Right cardiac atrium (tissue), 5 donors: Measurements from ENCODE around the gene MPIG6B. TPM values are rescaled to one million over a fixed set of nuclear protein-coding genes. Genes with fewer than 3 reads are reported as not detected.

Source experiments
- ATAC-seq, 2 donors: fragments of 200-7000 bp; cut with Tn5 transposase; one replicate each; pipeline versions ENCODE4 v1.8.0 to v1.9.1; 2020; ENCODE audit warnings: moderate library complexity in 2 of 2, mild to moderate bottlenecking in 1 of 2
- DNase-seq, 3 donors: peaks; one replicate each; pipeline ENCODE4 v3.0.0-alpha.2; 2020
- H3K27ac ChIP-seq: one replicate; pipeline ENCODE4 v1.5.1; 2013; ENCODE audit warnings: mild to moderate bottlenecking, low read length, control low read depth, moderate library complexity
- H3K27me3 ChIP-seq: one replicate; pipeline ENCODE4 v1.6.1; 2013; ENCODE audit not compliant: control insufficient read depth, insufficient read depth
- H3K4me1 ChIP-seq: one replicate; pipeline ENCODE4 v1.6.1; 2013; ENCODE audit warnings: low read length; ENCODE audit not compliant: control insufficient read depth, insufficient read depth
- H3K4me3 ChIP-seq: one replicate; pipeline ENCODE4 v1.5.1; 2013; ENCODE audit warnings: low read length, control low read depth
- H3K9me3 ChIP-seq: one replicate; pipeline ENCODE4 v1.6.1; 2013; ENCODE audit warnings: low read length; ENCODE audit not compliant: control insufficient read depth
- WGBS: extraction: QIAGEN DNeasy Blood & Tissue Kit; methylation state at CpG from one replicate; pipeline ENCODE4 v1.1.7; 2013; 5-methylcytosine and 5-hydroxymethylcytosine counted together
- intact Hi-C, 4 donors: fragments of 100-400 bp; cut with DNase I; formaldehyde crosslinking; loops; one replicate each; pipeline versions ENCODE4 v1.11.0 to v1.14.0; 2022 to 2023
- polyA plus RNA-seq: library from polyadenylated mRNA; stranded (reverse); fragments of 200-250 nt; gene quantifications from one replicate; pipeline ENCODE4 v1.2.3, GENCODE V29; 2013
- total RNA-seq, 4 donors: library from RNA; stranded (reverse); fragmentation: NEBNext Ultra II Directional; extraction: Animal tissue kit (Norgen Biotek cat#: 25700); gene quantifications; one replicate each; pipeline ENCODE4 v1.2.1, GENCODE V29; 2021
- donor health status: healthy with polysubstance abuse.
- donor health status: DM: no; HTN: yes; CAD: no.
- donor health status: DM: no; HTN: no; CAD: no.
- donor health status: DM: no; HTN: yes; CAD: no; lungs with severe emphysema.
- donor health status: DM: yes; HTN: yes; CAD: no.

MPIG6B gene
- total and polyA plus RNA-seq, 5 donors = 0.20 to 0.37 (median 0.33) TPM; not detected in 1

GRCh38 chr6:31740397-31741223 lies 17.4 kb downstream of the MPIG6B start:
- Histone ChIP-seq H3K9me3 (no peaks in the 10 kb centered on the region), H3K27ac (peak overlapping the region; percentile 46), H3K4me1 (peaks cover 3% of the 10 kb centered on the region), H3K4me3 (peak overlapping the region; percentile 66), H3K27me3 (no peaks in the 10 kb centered on the region)
- intact Hi-C loops = loop anchor here in 1 of 4 donors (5.0 kb wide), 1 partner anchor 52 kb away; no protein-coding TSS in a partner anchor
- 15% methylated on average over 29 of the region's 29 CpGs for whole genome bisulfite sequencing
- DNase-seq = peak in 2 of 3 donors; percentile 62 to 72
- ATAC-seq = peak in 1 of 2 donors; percentile 1

DNA sequence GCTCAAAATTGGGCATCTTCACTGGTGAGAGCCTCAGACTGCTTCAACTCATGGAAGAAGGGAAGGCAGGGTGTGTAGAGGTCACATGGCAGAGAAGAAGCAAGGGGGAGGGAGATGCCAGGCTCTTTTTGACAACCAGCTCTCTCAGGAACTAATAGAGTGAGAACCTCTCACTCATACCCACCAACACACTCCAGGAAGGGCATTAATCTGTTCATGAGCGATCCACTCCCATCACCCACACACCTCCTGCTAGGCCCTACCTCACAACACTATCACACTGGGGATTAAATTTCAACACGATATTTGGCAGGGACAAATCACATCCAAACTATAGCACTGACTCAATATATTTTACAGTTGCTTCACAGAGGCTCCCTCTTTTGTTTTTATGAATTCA lies 18.6 kb downstream of the MPIG6B start:
- Histone ChIP-seq H3K27me3 (no peaks in the 10 kb centered on the region), H3K4me3 (no peak overlapping the region), H3K4me1 (peaks cover 1% of the 10 kb centered on the region), H3K27ac (no peak overlapping the region), H3K9me3 (no peaks in the 10 kb centered on the region)
- 82% methylated on average over 2 of the region's 2 CpGs for WGBS
- intact Hi-C loops = loop anchor here in 1 of 4 donors (5.0 kb wide), 1 partner anchor 50 kb away; no protein-coding TSS in a partner anchor
- DNase-seq (no peak), ATAC-seq (no peak)

DNA sequence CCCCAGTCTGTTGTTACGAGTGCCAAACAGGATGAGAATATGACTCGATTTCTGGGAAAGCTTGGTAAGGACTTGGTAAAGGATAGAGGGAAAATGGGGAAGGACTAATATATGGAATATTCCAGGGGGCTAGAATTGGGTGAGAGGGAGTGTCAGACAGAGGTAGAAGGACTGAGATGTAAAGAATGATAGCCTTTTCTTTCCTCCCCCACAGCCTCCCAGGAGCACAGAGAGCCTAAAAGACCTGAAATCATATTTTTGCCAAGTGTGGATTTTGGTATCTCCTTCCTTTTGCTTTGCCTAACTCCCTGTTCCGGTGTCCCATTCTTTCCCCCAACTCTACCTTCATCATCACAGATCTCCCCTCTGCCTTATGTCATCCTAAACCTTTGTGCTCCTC lies 19.7 kb downstream of the MPIG6B start:
- intact Hi-C loops = loop anchor here in 1 of 4 donors (5.0 kb wide), 1 partner anchor 49 kb away; no protein-coding TSS in a partner anchor
- no peak for DNase-seq
- ATAC-seq = no peak
- H3K4me1 ChIP-seq = no peaks in the 10 kb centered on the region
- no peak overlapping the region for H3K27ac ChIP-seq
- H3K4me3 ChIP-seq = no peak overlapping the region
- WGBS = 84% methylated on average over 3 of the region's 3 CpGs
- H3K27me3 ChIP-seq = no peaks in the 10 kb centered on the region
- no peaks in the 10 kb centered on the region for H3K9me3 ChIP-seq

DNA sequence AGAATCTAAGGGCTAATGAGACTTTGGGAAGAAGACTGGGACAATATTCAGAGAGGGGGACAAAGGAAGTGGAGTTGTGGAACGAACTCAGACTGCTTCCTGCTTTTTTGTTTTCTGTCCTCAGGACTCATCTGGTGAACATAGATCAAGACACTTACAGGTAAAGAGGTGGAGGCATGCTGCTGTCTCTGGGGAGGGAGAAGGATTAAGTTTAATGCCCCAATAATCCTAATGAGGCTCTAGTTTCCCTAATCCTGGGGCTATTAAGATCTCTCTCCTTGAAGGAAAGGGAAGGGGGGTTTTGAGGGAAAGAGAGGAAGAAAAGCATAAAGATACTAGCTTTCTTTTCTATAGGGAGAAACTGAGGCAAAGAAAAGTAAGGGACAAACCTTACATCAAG lies 21.2 kb downstream of the MPIG6B start:
- no peaks in the 10 kb centered on the region for H3K9me3 ChIP-seq
- H3K4me1 ChIP-seq = no peaks in the 10 kb centered on the region
- 61% methylated on average over 1 of the region's 1 CpG for WGBS
- no peak overlapping the region for H3K27ac ChIP-seq
- no peak for ATAC-seq
- intact Hi-C loops = loop anchor here in 1 of 4 donors (5.0 kb wide), 1 partner anchor 48 kb away; no protein-coding TSS in a partner anchor
- H3K4me3 ChIP-seq = no peak overlapping the region
- no peaks in the 10 kb centered on the region for H3K27me3 ChIP-seq
- no peak for DNase-seq

- DNase-seq (no peak), ATAC-seq (no peak)
- Histone ChIP-seq H3K9me3 (no peaks in the 10 kb centered on the region), H3K27me3 (no peaks in the 10 kb centered on the region), H3K27ac (no peak overlapping the region), H3K4me1 (no peaks in the 10 kb centered on the region), H3K4me3 (no peak overlapping the region)
- intact Hi-C loops = no loop called here
- 90% methylated on average over 8 of the region's 8 CpGs for WGBS
Observed at GRCh38 chr6:31749301-31750036, 26.3 kb downstream of the MPIG6B start.

- Histone ChIP-seq H3K27ac (no peak overlapping the region), H3K4me1 (no peaks in the 10 kb centered on the region), H3K9me3 (no peaks in the 10 kb centered on the region), H3K27me3 (no peaks in the 10 kb centered on the region), H3K4me3 (no peak overlapping the region)
- 84% methylated on average over 7 of the region's 7 CpGs for WGBS
- no peak for ATAC-seq
- DNase-seq = no peak
- intact Hi-C loops = no loop called here
Observed at GRCh38 chr6:31750411-31751022, 27.3 kb downstream of the MPIG6B start.

DNA sequence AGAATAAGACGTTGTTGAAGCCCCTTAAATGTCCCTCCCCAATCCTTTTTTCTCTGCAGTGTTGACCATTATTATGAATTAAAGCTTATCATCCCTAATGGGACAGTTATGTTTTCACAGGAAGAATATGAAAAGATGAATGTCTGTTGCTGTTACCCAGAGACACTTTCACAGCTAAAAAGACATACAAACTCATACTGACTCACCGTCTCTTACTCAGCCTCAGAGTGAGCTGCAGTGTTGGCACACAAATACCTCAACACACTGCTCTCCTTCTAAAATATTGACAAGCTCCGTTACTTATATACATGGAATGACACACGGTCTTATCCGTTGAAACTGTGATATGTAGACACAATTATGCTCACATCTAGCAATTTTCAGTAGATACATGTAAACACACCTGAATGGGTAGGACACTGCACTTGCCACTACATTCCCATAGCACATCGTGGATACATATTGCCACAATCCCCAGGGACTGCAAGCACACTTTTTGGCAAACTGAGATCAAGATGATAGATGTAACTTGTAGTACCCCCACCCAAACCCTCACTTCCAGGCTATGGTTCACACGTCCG lies 29.7 kb downstream of the MPIG6B start:
- intact Hi-C loops = no loop called here

DNA sequence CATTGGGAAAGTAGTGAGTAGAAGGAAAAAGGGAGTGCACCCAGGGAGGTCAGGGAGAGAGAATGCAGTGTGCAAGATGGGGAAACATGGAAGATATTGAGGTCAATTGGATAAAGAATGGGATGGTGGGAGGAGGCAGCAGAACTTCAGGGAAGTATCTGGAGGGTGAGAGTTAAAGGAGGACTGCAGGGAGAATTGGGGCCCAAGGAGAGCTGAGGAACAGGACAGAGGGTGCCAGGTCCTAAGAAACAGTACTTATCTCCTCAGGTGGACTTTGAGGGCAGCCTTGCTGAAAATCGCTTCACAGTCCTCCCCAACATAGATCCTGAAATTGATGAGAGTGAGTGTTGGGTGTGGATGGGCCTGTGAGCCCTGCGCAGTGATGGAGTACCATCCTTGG lies 35.1 kb downstream of the MPIG6B start:
- H3K27ac ChIP-seq = no peak overlapping the region
- H3K4me3 ChIP-seq = no peak overlapping the region
- ATAC-seq (no peak), DNase-seq (no peak)
- no peaks in the 10 kb centered on the region for H3K4me1 ChIP-seq
- H3K9me3 ChIP-seq = no peaks in the 10 kb centered on the region
- intact Hi-C loops = no loop called here
- WGBS = 96% methylated on average over 2 of the region's 2 CpGs
- no peaks in the 10 kb centered on the region for H3K27me3 ChIP-seq

More for the DNA sequence above, 29.7 kb downstream of the MPIG6B start:
- DNase-seq (no peak), ATAC-seq (no peak)
- no peak overlapping the region for H3K27ac ChIP-seq
- WGBS = 72% methylated on average over 8 of the region's 8 CpGs
- H3K9me3 ChIP-seq = no peaks in the 10 kb centered on the region
- no peaks in the 10 kb centered on the region for H3K27me3 ChIP-seq
- H3K4me3 ChIP-seq = no peak overlapping the region
- H3K4me1 ChIP-seq = no peaks in the 10 kb centered on the region

GRCh38 chr6:31760790-31761189 lies 37.6 kb downstream of the MPIG6B start:
- 95% methylated on average over 5 of the region's 5 CpGs for WGBS
- no peak for DNase-seq
- ATAC-seq = no peak
- no peaks in the 10 kb centered on the region for H3K27me3 ChIP-seq
- intact Hi-C loops = no loop called here
- H3K4me3 ChIP-seq = no peak overlapping the region
- H3K27ac ChIP-seq = no peak overlapping the region
- no peaks in the 10 kb centered on the region for H3K9me3 ChIP-seq
- no peaks in the 10 kb centered on the region for H3K4me1 ChIP-seq

DNA sequence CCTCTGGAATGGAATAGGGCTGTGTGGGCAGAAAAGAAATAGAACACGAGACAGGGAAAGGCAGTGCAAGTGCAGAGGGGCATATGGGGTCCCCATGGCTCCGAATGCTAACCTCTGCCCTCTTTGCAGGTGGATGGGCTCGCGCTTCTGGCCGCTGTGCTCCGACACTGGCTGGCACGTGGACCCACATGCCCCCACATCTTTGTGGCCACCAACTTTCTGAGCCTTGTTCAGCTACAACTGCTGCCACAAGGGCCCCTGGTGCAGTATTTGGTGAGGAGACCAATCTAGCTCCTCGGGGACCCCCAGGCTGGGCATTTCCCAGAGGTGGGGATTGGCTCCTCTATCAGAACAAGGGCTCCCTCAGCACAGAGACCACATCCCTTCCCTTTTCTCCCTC lies 38.2 kb downstream of the MPIG6B start:
- 96% methylated on average over 8 of the region's 8 CpGs for WGBS
- intact Hi-C loops = no loop called here
- no peaks in the 10 kb centered on the region for H3K4me1 ChIP-seq
- no peak for DNase-seq
- H3K27me3 ChIP-seq = no peaks in the 10 kb centered on the region
- no peaks in the 10 kb centered on the region for H3K9me3 ChIP-seq
- ATAC-seq = no peak
- no peak overlapping the region for H3K4me3 ChIP-seq
- H3K27ac ChIP-seq = no peak overlapping the region
